ENCODE results near the gene MCF2L2.

- no peak for TF ChIP-seq CTCF (IDR thresholded peaks at IDR 0.05)
- TF ChIP-seq POLR2A (IDR thresholded peaks at IDR 0.05) = no peak
Measured at GRCh38 chr3:183468424-183468823, 40.0 kb upstream of the MCF2L2 start.
